Hepatocyte (in vitro differentiated cells): ENCODE measurements around the gene TNFRSF13B. TPM values are rescaled to one million over a fixed set of nuclear protein-coding genes. Genes with fewer than 3 reads are reported as not detected.
"Not testable (repeated sequence)": the region's sequence is repeated elsewhere in the genome, so short reads cannot be mapped to it uniquely, and the experiment has no call there.

ENCODE experiments used
- DNase-seq: peaks from one replicate; pipeline ENCODE4 v3.0.0-alpha.2; 2016; ENCODE audit warnings: low spot score
- H2AFZ ChIP-seq: fragments of 200-600 bp; sonication (generic); 2 replicates; pipeline ENCODE4 v1.6.0; 2016; ENCODE audit warnings: antibody characterized with exemption, mild to moderate bottlenecking
- H3K27ac ChIP-seq: fragments of 200-600 bp; sonication (generic); 2 replicates; pipeline ENCODE4 v1.5.1; 2016; ENCODE audit warnings: mild to moderate bottlenecking
- H3K27me3 ChIP-seq: fragments of 200-600 bp; sonication (generic); 2 replicates; pipeline ENCODE4 v1.6.1; 2016
- H3K36me3 ChIP-seq: fragments of 200-600 bp; sonication (generic); replicated peaks from 2 replicates; pipeline ENCODE4 v1.5.1; 2016; ENCODE audit warnings: low read depth; ENCODE audit not compliant: insufficient read depth
- H3K4me1 ChIP-seq: fragments of 200-600 bp; sonication (generic); 2 replicates; pipeline ENCODE4 v1.5.1; 2016; ENCODE audit warnings: mild to moderate bottlenecking, moderate library complexity; ENCODE audit not compliant: insufficient read depth
- H3K4me2 ChIP-seq: fragments of 200-600 bp; sonication (generic); 2 replicates; pipeline ENCODE4 v1.6.0; 2016
- H3K4me3 ChIP-seq: fragments of 200-600 bp; sonication (generic); 2 replicates; pipeline ENCODE4 v1.5.1; 2016; ENCODE audit warnings: mild to moderate bottlenecking
- H3K79me2 ChIP-seq: fragments of 200-600 bp; sonication (generic); 2 replicates; pipeline ENCODE4 v1.6.0; 2017; ENCODE audit warnings: mild to moderate bottlenecking
- H3K9me2 ChIP-seq: fragments of 200-600 bp; sonication (generic); replicated peaks from 2 replicates; pipeline ENCODE4 v1.6.0; 2017; ENCODE audit warnings: mild to moderate bottlenecking; ENCODE audit not compliant: insufficient read depth
- H3K9me3 ChIP-seq: fragments of 200-600 bp; sonication (generic); 2 replicates; pipeline ENCODE4 v1.5.1; 2016; ENCODE audit warnings: low read depth, mild to moderate bottlenecking
- H4K20me1 ChIP-seq: fragments of 200-600 bp; sonication (generic); 2 replicates; pipeline ENCODE4 v1.6.0; 2016; ENCODE audit warnings: mild to moderate bottlenecking; ENCODE audit not compliant: insufficient read depth, poor library complexity, severe bottlenecking
- EZH2 ChIP-seq: fragments of 200-600 bp; sonication (generic); IDR thresholded peaks from 2 replicates; pipeline ENCODE4 v1.6.1; 2016; ENCODE audit warnings: antibody characterized with exemption, mild to moderate bottlenecking, borderline replicate concordance
- EZH2phosphoT487 ChIP-seq: fragments of 200-600 bp; sonication (generic); IDR thresholded peaks from one replicate; pipeline ENCODE4 v1.6.1; 2018; ENCODE audit warnings: antibody characterized with exemption, mild to moderate bottlenecking, low read depth, moderate library complexity; ENCODE audit not compliant: unreplicated experiment, severe bottlenecking
- WGBS: methylation state at CpG from one replicate; pipeline ENCODE4 v1.1.6; 2016; ENCODE audit warnings: low lambda C conversion rate; ENCODE audit errors: missing lambda C conversion rate; 5-methylcytosine and 5-hydroxymethylcytosine counted together
- polyA plus RNA-seq: library from polyadenylated mRNA; unstranded; fragments of >200 nt; fragmentation: Nextera tagmentation; extraction: Ambion mirVana; gene quantifications from 2 replicates; pipeline ENCODE4 v1.2.1, GENCODE V29; 2016
- total RNA-seq: library from RNA; depleted of rRNA; stranded (reverse); fragments of >200 nt; gene quantifications from 2 replicates; pipeline ENCODE4 v1.2.3, GENCODE V29; 2014
- TF ChIP-seq, protein P1 (sequence below): fragments of 200-600 bp; sonication (generic); IDR thresholded peaks from 2 replicates; pipeline ENCODE4 v1.5.1; 2016; ENCODE audit warnings: antibody characterized with exemption, mild to moderate bottlenecking; ENCODE audit not compliant: poor library complexity

The TNFRSF13B gene
- total and polyA plus RNA-seq, 2 experiments from 2014 or later = not detected

DNA sequence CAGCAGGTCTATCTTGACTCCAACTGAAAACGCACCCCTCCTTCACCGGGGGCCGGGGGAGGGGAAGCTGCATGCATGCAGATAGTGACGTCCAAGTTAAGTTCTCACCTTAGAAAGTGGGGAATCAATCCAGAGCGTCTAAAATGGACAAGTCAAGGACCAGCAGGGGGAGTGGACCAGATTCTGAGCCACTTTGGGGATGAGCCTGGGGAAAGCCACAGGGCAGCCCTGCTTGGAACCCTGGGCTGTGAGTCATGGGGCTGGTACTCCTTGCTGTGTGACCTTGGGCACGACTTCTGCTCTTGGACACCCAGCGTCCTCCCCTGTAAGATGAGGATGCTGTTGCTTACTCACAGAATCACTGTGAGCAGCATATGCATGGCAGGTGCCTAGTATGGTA is 9.1 kb downstream of the TNFRSF13B start:
- no peak overlapping the region for H3K27ac ChIP-seq
- H3K9me2 ChIP-seq = no peaks in the 10 kb centered on the region
- no peaks in the 10 kb centered on the region for H3K79me2 ChIP-seq
- H3K4me3 ChIP-seq = no peak overlapping the region
- WGBS = 78% methylated on average over 7 of the region's 7 CpGs
- no peaks in the 10 kb centered on the region for H3K27me3 ChIP-seq
- no peak for DNase-seq
- no peaks in the 10 kb centered on the region for H4K20me1 ChIP-seq
- TF ChIP-seq EZH2 = no peak
- no peak for TF ChIP-seq EZH2phosphoT487
- TF ChIP-seq, protein P1, sequence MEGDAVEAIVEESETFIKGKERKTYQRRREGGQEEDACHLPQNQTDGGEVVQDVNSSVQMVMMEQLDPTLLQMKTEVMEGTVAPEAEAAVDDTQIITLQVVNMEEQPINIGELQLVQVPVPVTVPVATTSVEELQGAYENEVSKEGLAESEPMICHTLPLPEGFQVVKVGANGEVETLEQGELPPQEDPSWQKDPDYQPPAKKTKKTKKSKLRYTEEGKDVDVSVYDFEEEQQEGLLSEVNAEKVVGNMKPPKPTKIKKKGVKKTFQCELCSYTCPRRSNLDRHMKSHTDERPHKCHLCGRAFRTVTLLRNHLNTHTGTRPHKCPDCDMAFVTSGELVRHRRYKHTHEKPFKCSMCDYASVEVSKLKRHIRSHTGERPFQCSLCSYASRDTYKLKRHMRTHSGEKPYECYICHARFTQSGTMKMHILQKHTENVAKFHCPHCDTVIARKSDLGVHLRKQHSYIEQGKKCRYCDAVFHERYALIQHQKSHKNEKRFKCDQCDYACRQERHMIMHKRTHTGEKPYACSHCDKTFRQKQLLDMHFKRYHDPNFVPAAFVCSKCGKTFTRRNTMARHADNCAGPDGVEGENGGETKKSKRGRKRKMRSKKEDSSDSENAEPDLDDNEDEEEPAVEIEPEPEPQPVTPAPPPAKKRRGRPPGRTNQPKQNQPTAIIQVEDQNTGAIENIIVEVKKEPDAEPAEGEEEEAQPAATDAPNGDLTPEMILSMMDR = no peak
- no peak overlapping the region for H3K4me2 ChIP-seq
- H3K9me3 ChIP-seq = no peaks in the 10 kb centered on the region
- no peak overlapping the region for H2AFZ ChIP-seq
- no peaks in the 10 kb centered on the region for H3K36me3 ChIP-seq
- no peaks in the 10 kb centered on the region for H3K4me1 ChIP-seq

DNA sequence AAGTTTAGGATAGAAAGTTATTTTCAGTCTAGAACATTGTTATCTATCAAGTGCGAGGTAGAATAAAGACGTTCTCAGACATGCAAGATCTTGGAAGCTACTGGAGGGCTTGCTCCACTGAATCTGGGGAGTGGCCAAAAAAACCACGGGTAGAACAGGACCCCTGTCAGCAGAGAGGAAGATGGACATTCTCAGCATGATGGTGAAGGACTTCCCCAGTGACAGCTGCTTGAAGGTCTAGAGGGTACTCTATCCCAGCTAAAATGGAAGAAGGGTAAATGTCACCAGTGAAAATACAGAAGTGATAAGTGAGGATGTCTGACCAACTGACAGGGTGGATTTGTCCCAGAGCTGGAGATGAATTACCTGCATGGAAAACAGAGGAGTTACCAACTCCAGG is 10.1 kb downstream of the TNFRSF13B start:
- H3K4me1 ChIP-seq = no peaks in the 10 kb centered on the region
- no peaks in the 10 kb centered on the region for H3K36me3 ChIP-seq
- no peaks in the 10 kb centered on the region for H3K27me3 ChIP-seq
- no peaks in the 10 kb centered on the region for H3K9me3 ChIP-seq
- no peaks in the 10 kb centered on the region for H4K20me1 ChIP-seq
- TF ChIP-seq EZH2 = no peak
- no peak overlapping the region for H2AFZ ChIP-seq
- H3K4me3 ChIP-seq = no peak overlapping the region
- no peaks in the 10 kb centered on the region for H3K79me2 ChIP-seq
- no peak for DNase-seq
- no peak overlapping the region for H3K27ac ChIP-seq
- WGBS = 89% methylated on average over 3 of the region's 3 CpGs
- no peak overlapping the region for H3K4me2 ChIP-seq
- H3K9me2 ChIP-seq = no peaks in the 10 kb centered on the region

DNA sequence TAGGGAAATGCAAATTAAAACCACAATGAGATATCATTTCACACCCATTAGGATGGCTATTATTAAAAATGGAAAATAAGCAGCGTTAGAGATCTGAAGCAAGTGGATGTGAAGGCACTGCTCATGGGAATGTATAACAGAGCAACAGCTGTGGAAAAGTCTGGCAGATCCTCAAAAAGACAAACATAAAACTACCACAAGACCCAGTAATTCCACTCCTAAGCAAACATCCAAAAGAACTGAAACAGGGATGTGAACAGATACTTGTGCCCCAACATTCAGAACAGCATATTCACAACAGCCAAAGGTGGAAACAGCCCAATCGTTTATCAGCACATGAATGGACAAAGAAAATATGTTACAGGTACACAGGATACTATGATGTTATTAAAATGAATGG is 10.9 kb downstream of the TNFRSF13B start:
- WGBS = 65% methylated on average over 2 of the region's 2 CpGs
- H3K79me2 ChIP-seq, H3K27ac ChIP-seq, H2AFZ ChIP-seq, DNase-seq, H4K20me1 ChIP-seq, H3K9me2 ChIP-seq, H3K4me1 ChIP-seq, H3K4me3 ChIP-seq, H3K27me3 ChIP-seq, H3K9me3 ChIP-seq, H3K4me2 ChIP-seq, H3K36me3 ChIP-seq: not testable (repeated sequence)

DNA sequence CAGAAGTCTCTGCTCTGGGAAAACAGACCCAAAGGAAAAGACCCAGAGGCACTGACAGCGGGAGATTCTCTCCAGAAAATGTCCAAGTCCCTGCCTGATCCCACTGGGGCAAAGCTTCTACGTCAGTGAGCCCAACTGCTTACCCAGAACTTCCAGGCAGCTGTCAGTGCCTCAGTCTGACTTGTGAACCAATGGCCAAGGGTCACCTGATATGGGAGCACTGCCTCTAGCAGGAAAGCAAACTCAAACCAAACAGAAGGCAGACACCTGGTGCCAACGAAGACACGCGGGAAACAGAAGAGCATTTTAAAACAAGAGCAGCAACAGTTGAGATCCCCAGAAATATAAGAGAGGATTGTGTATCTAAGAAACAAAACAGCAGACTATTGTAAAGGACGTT is 16.9 kb downstream of the TNFRSF13B start:
- H3K4me3 ChIP-seq, H3K9me2 ChIP-seq, DNase-seq, H3K36me3 ChIP-seq, H2AFZ ChIP-seq, H3K9me3 ChIP-seq, H3K4me2 ChIP-seq, H3K4me1 ChIP-seq, H3K27ac ChIP-seq, H3K79me2 ChIP-seq, H3K27me3 ChIP-seq, H4K20me1 ChIP-seq: not testable (repeated sequence)
- 57% methylated on average over 6 of the region's 6 CpGs for WGBS

DNA sequence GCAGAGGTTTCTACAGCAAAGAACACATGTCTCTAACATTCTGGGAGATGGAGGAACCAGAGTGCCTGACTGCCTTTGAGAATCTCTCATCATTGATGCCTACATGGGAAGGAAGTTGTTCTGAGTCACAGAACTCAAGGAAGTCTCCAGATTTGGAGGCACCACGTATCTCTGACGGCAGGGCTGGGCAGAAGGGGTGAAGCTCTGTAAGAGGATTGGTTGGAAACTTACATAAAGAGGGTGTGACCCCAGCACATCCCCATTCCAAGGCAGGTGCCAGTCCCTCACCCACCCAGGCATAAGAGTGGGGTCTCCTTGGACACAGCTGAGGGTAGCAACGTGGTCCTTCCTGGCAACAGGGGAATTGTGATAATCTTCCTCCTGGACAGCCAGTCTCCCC is 17.4 kb downstream of the TNFRSF13B start:
- Histone ChIP-seq H3K9me3 (no peaks in the 10 kb centered on the region), H3K27me3 (no peaks in the 10 kb centered on the region), H3K27ac (no peak overlapping the region), H3K9me2 (no peaks in the 10 kb centered on the region), H3K36me3 (no peaks in the 10 kb centered on the region), H2AFZ (no peak overlapping the region), H3K79me2 (no peaks in the 10 kb centered on the region), H3K4me3 (no peak overlapping the region), H3K4me1 (no peaks in the 10 kb centered on the region), H3K4me2 (no peak overlapping the region), H4K20me1 (no peaks in the 10 kb centered on the region)
- no peak for DNase-seq
- TF ChIP-seq EZH2 (no peak), EZH2phosphoT487 (no peak)
- TF ChIP-seq, protein P1 = no peak
- WGBS = 84% methylated on average over 3 of the region's 3 CpGs
